ENCODE results near the gene SERPINA6.

DNA sequence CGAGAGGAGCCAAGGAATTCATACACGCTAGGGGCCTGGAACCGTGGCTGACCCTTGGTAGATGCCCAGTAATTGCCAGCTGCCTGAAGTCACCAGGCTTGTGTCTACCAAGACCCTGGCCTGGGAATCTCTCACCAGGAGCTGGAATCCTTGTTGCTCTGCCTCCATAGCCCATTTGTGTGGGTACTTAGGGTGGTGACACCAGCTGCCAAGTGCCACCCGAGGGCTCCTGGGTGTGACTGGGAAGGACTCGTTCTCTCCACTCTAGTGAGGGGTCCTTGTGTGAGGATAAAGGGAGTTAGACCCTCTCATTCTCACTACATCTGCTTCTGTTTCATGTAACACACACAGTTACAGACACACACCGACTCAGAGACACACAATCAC, 47.4 kb upstream of the SERPINA6 start:
- no peak for TF ChIP-seq EZH2phosphoT487 (IDR thresholded peaks at IDR 0.05; ENCODE audit: low read depth)
- TF ChIP-seq CTCF (IDR thresholded peaks at IDR 0.05; ENCODE audit: low read depth, low read length): no peak

Measured in OCI-LY3 (cell line).